MM.1S (cell line): ENCODE data around the gene ACER1.

Experiments
- EZH2 ChIP-seq: fragments of 300-600 bp; sonication (generic); optimal IDR thresholded peaks from 2 replicates; pipeline ENCODE3; 2017; ENCODE audit warnings: low read depth, mild to moderate bottlenecking, antibody characterized with exemption, low read length, mixed read lengths
- EZH2phosphoT487 ChIP-seq: fragments of 300-600 bp; sonication (generic); IDR thresholded peaks from 2 replicates; pipeline ENCODE4 v1.6.1; 2018; ENCODE audit warnings: antibody characterized with exemption, low read length
- TF ChIP-seq, protein P1 (sequence below): fragments of 300-600 bp; sonication (generic); IDR thresholded peaks from 2 replicates; pipeline ENCODE4 v1.5.1; 2016; ENCODE audit warnings: antibody characterized with exemption, low read length, mixed read lengths

- TF ChIP-seq, protein P1, sequence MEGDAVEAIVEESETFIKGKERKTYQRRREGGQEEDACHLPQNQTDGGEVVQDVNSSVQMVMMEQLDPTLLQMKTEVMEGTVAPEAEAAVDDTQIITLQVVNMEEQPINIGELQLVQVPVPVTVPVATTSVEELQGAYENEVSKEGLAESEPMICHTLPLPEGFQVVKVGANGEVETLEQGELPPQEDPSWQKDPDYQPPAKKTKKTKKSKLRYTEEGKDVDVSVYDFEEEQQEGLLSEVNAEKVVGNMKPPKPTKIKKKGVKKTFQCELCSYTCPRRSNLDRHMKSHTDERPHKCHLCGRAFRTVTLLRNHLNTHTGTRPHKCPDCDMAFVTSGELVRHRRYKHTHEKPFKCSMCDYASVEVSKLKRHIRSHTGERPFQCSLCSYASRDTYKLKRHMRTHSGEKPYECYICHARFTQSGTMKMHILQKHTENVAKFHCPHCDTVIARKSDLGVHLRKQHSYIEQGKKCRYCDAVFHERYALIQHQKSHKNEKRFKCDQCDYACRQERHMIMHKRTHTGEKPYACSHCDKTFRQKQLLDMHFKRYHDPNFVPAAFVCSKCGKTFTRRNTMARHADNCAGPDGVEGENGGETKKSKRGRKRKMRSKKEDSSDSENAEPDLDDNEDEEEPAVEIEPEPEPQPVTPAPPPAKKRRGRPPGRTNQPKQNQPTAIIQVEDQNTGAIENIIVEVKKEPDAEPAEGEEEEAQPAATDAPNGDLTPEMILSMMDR, result no peak
- TF ChIP-seq EZH2phosphoT487 (no peak), EZH2 (no peak)
These were observed 46.3 kb upstream of the ACER1 start for GRCh38 chr19:6379744-6380143.
